ENCODE results near the gene LGALS9C. TPM values are rescaled to one million over a fixed set of nuclear protein-coding genes. Genes with fewer than 3 reads are reported as not detected.
"Not testable (repeated sequence)": the region's sequence is repeated elsewhere in the genome, so short reads cannot be mapped to it uniquely, and the experiment has no call there.

The LGALS9C gene
- total and polyA plus RNA-seq, 2 donors from 2014 or later, result not detected

GRCh38 chr17:18500281-18500680, 23.7 kb downstream of the LGALS9C start:
- H3K36me3 ChIP-seq (ENCODE audit: control insufficient read depth in 2 of 3, insufficient read depth in 3 of 3, low read length in 3 of 3); H3K27ac ChIP-seq (ENCODE audit: low read depth in 2 of 2, low read length in 2 of 2); H3K4me1 ChIP-seq (ENCODE audit: control insufficient read depth in 2 of 3, insufficient read depth in 2 of 3, low read depth in 1 of 3, low read length in 3 of 3); FAIRE-seq; intact Hi-C loops (cut with DNase I); H3K4me3 ChIP-seq (ENCODE audit: low read length in 3 of 3); H3K9me3 ChIP-seq (ENCODE audit: control insufficient read depth in 2 of 3, insufficient read depth in 1 of 3, low read length in 3 of 3); H3K27me3 ChIP-seq (ENCODE audit: control insufficient read depth, insufficient read depth, low read length); H3K9ac ChIP-seq (ENCODE audit: low read length in 3 of 3); DNase-seq: not testable (repeated sequence)

GRCh38 chr17:18500816-18501215, 24.2 kb downstream of the LGALS9C start:
- H3K27ac ChIP-seq (ENCODE audit: low read depth in 2 of 2, low read length in 2 of 2); H3K4me1 ChIP-seq (ENCODE audit: control insufficient read depth in 2 of 3, insufficient read depth in 2 of 3, low read depth in 1 of 3, low read length in 3 of 3); H3K36me3 ChIP-seq (ENCODE audit: control insufficient read depth in 2 of 3, insufficient read depth in 3 of 3, low read length in 3 of 3); H3K27me3 ChIP-seq (ENCODE audit: control insufficient read depth, insufficient read depth, low read length); H3K9me3 ChIP-seq (ENCODE audit: control insufficient read depth in 2 of 3, insufficient read depth in 1 of 3, low read length in 3 of 3); H3K4me3 ChIP-seq (ENCODE audit: low read length in 3 of 3); FAIRE-seq; DNase-seq; H3K9ac ChIP-seq (ENCODE audit: low read length in 3 of 3); intact Hi-C loops (cut with DNase I): not testable (repeated sequence)

- H3K27ac ChIP-seq (ENCODE audit: low read depth in 2 of 2, low read length in 2 of 2); H3K9ac ChIP-seq (ENCODE audit: low read length in 3 of 3); H3K9me3 ChIP-seq (ENCODE audit: control insufficient read depth in 2 of 3, insufficient read depth in 1 of 3, low read length in 3 of 3); FAIRE-seq; intact Hi-C loops (cut with DNase I); DNase-seq; H3K4me1 ChIP-seq (ENCODE audit: control insufficient read depth in 2 of 3, insufficient read depth in 2 of 3, low read depth in 1 of 3, low read length in 3 of 3); H3K36me3 ChIP-seq (ENCODE audit: control insufficient read depth in 2 of 3, insufficient read depth in 3 of 3, low read length in 3 of 3); H3K4me3 ChIP-seq (ENCODE audit: low read length in 3 of 3); H3K27me3 ChIP-seq (ENCODE audit: control insufficient read depth, insufficient read depth, low read length): not testable (repeated sequence)
Measured at GRCh38 chr17:18503221-18503620, 26.6 kb downstream of the LGALS9C start.

GRCh38 chr17:18507729-18508128, 31.1 kb downstream of the LGALS9C start:
- FAIRE-seq; H3K9me3 ChIP-seq (ENCODE audit: control insufficient read depth in 2 of 3, insufficient read depth in 1 of 3, low read length in 3 of 3); intact Hi-C loops (cut with DNase I): not testable (repeated sequence)

GRCh38 chr17:18508667-18509066, 32.1 kb downstream of the LGALS9C start:
- H3K36me3 ChIP-seq (ENCODE audit: control insufficient read depth in 2 of 3, insufficient read depth in 3 of 3, low read length in 3 of 3); H3K9ac ChIP-seq (ENCODE audit: low read length in 3 of 3); H3K4me3 ChIP-seq (ENCODE audit: low read length in 3 of 3); H3K27me3 ChIP-seq (ENCODE audit: control insufficient read depth, insufficient read depth, low read length); H3K9me3 ChIP-seq (ENCODE audit: control insufficient read depth in 2 of 3, insufficient read depth in 1 of 3, low read length in 3 of 3); intact Hi-C loops (cut with DNase I); H3K4me1 ChIP-seq (ENCODE audit: control insufficient read depth in 2 of 3, insufficient read depth in 2 of 3, low read depth in 1 of 3, low read length in 3 of 3); H3K27ac ChIP-seq (ENCODE audit: low read depth in 2 of 2, low read length in 2 of 2); FAIRE-seq; DNase-seq: not testable (repeated sequence)

More at GRCh38 chr17:18507729-18508128, 31.1 kb downstream of the LGALS9C start:
- H3K27ac ChIP-seq (ENCODE audit: low read depth in 2 of 2, low read length in 2 of 2); DNase-seq; H3K36me3 ChIP-seq (ENCODE audit: control insufficient read depth in 2 of 3, insufficient read depth in 3 of 3, low read length in 3 of 3); H3K4me1 ChIP-seq (ENCODE audit: control insufficient read depth in 2 of 3, insufficient read depth in 2 of 3, low read depth in 1 of 3, low read length in 3 of 3); H3K9ac ChIP-seq (ENCODE audit: low read length in 3 of 3); H3K4me3 ChIP-seq (ENCODE audit: low read length in 3 of 3); H3K27me3 ChIP-seq (ENCODE audit: control insufficient read depth, insufficient read depth, low read length): not testable (repeated sequence)

GRCh38 chr17:18521100-18521499, 44.5 kb downstream of the LGALS9C start:
- H3K27me3 ChIP-seq (ENCODE audit: control insufficient read depth, insufficient read depth, low read length); FAIRE-seq; H3K9me3 ChIP-seq (ENCODE audit: control insufficient read depth in 2 of 3, insufficient read depth in 1 of 3, low read length in 3 of 3); H3K4me3 ChIP-seq (ENCODE audit: low read length in 3 of 3); H3K36me3 ChIP-seq (ENCODE audit: control insufficient read depth in 2 of 3, insufficient read depth in 3 of 3, low read length in 3 of 3); H3K27ac ChIP-seq (ENCODE audit: low read depth in 2 of 2, low read length in 2 of 2); intact Hi-C loops (cut with DNase I); H3K4me1 ChIP-seq (ENCODE audit: control insufficient read depth in 2 of 3, insufficient read depth in 2 of 3, low read depth in 1 of 3, low read length in 3 of 3); DNase-seq; H3K9ac ChIP-seq (ENCODE audit: low read length in 3 of 3): not testable (repeated sequence)

GRCh38 chr17:18525015-18525414, 48.4 kb downstream of the LGALS9C start:
- intact Hi-C loops (cut with DNase I); H3K27me3 ChIP-seq (ENCODE audit: control insufficient read depth, insufficient read depth, low read length); H3K9me3 ChIP-seq (ENCODE audit: control insufficient read depth in 2 of 3, insufficient read depth in 1 of 3, low read length in 3 of 3); DNase-seq; FAIRE-seq; H3K36me3 ChIP-seq (ENCODE audit: control insufficient read depth in 2 of 3, insufficient read depth in 3 of 3, low read length in 3 of 3); H3K4me1 ChIP-seq (ENCODE audit: control insufficient read depth in 2 of 3, insufficient read depth in 2 of 3, low read depth in 1 of 3, low read length in 3 of 3); H3K9ac ChIP-seq (ENCODE audit: low read length in 3 of 3); H3K27ac ChIP-seq (ENCODE audit: low read depth in 2 of 2, low read length in 2 of 2); H3K4me3 ChIP-seq (ENCODE audit: low read length in 3 of 3): not testable (repeated sequence)

GRCh38 chr17:18526168-18526800, 49.7 kb downstream of the LGALS9C start:
- H3K27me3 ChIP-seq (ENCODE audit: control insufficient read depth, insufficient read depth, low read length); H3K27ac ChIP-seq (ENCODE audit: low read depth in 2 of 2, low read length in 2 of 2); H3K9ac ChIP-seq (ENCODE audit: low read length in 3 of 3); H3K4me1 ChIP-seq (ENCODE audit: control insufficient read depth in 2 of 3, insufficient read depth in 2 of 3, low read depth in 1 of 3, low read length in 3 of 3); H3K36me3 ChIP-seq (ENCODE audit: control insufficient read depth in 2 of 3, insufficient read depth in 3 of 3, low read length in 3 of 3); H3K9me3 ChIP-seq (ENCODE audit: control insufficient read depth in 2 of 3, insufficient read depth in 1 of 3, low read length in 3 of 3); H3K4me3 ChIP-seq (ENCODE audit: low read length in 3 of 3); intact Hi-C loops (cut with DNase I); FAIRE-seq; DNase-seq: not testable (repeated sequence)

All from kidney (tissue), 11 donors.